MM.1S (cell line): ENCODE measurements around the gene ZNF331.

Experiments used
- DNase-seq: peaks from one replicate; pipeline ENCODE4 v3.0.0-alpha.2; 2015
- H2AFZ ChIP-seq: fragments of 300-600 bp; sonication (generic); 2 replicates; pipeline ENCODE4 v1.6.0; 2016; ENCODE audit warnings: antibody characterized with exemption, low read length
- H3F3A ChIP-seq: fragments of 300-600 bp; sonication (generic); 2 replicates; pipeline ENCODE4 v1.6.1; 2016; ENCODE audit warnings: mild to moderate bottlenecking, antibody characterized with exemption, low read length, moderate library complexity, mixed read lengths; ENCODE audit not compliant: insufficient read depth
- H3K27ac ChIP-seq: fragments of 300-600 bp; sonication (generic); 2 replicates; pipeline ENCODE4 v1.5.1; 2016; ENCODE audit warnings: mild to moderate bottlenecking, low read length
- H3K27me3 ChIP-seq: fragments of 300-600 bp; sonication (generic); replicated peaks from 2 replicates; pipeline ENCODE4 v1.6.0; 2016; ENCODE audit warnings: low read length; ENCODE audit not compliant: insufficient read depth
- H3K36me3 ChIP-seq: fragments of 300-600 bp; sonication (generic); replicated peaks from 2 replicates; pipeline ENCODE4 v1.6.1; 2016; ENCODE audit warnings: mild to moderate bottlenecking, low read length, mixed read lengths; ENCODE audit not compliant: insufficient read depth
- H3K4me1 ChIP-seq: fragments of 300-600 bp; sonication (generic); 2 replicates; pipeline ENCODE4 v1.6.1; 2016; ENCODE audit warnings: low read length, mixed read lengths
- H3K4me2 ChIP-seq: fragments of 300-600 bp; sonication (generic); 2 replicates; pipeline ENCODE4 v1.6.0; 2016; ENCODE audit warnings: low read depth, low read length
- H3K4me3 ChIP-seq: fragments of 300-600 bp; sonication (generic); 2 replicates; pipeline ENCODE4 v1.5.1; 2016; ENCODE audit warnings: low read length, mixed read lengths
- H3K79me2 ChIP-seq: fragments of 300-600 bp; sonication (generic); 2 replicates; pipeline ENCODE4 v1.6.1; 2016; ENCODE audit warnings: mixed run types, low read length, mixed read lengths
- H3K9ac ChIP-seq: fragments of 300-600 bp; sonication (generic); 2 replicates; pipeline ENCODE4 v1.6.1; 2016; ENCODE audit warnings: low read length, mixed read lengths
- H3K9me2 ChIP-seq: fragments of 300-600 bp; sonication (generic); replicated peaks from 2 replicates; pipeline ENCODE4 v1.6.1; 2016; ENCODE audit warnings: mild to moderate bottlenecking, low read length, mixed read lengths; ENCODE audit not compliant: insufficient read depth
- H3K9me3 ChIP-seq: fragments of 300-600 bp; sonication (generic); replicated peaks from 2 replicates; pipeline ENCODE4 v1.6.1; 2016; ENCODE audit warnings: mild to moderate bottlenecking, low read length, mixed read lengths; ENCODE audit not compliant: insufficient read depth
- H4K20me1 ChIP-seq: fragments of 300-600 bp; sonication (generic); 2 replicates; pipeline ENCODE4 v1.6.1; 2016; ENCODE audit warnings: mild to moderate bottlenecking, low read length, moderate library complexity, mixed read lengths; ENCODE audit not compliant: insufficient read depth
- EZH2 ChIP-seq: fragments of 300-600 bp; sonication (generic); optimal IDR thresholded peaks from 2 replicates; pipeline ENCODE3; 2017; ENCODE audit warnings: low read depth, mild to moderate bottlenecking, antibody characterized with exemption, low read length, mixed read lengths
- EZH2phosphoT487 ChIP-seq: fragments of 300-600 bp; sonication (generic); IDR thresholded peaks from 2 replicates; pipeline ENCODE4 v1.6.1; 2018; ENCODE audit warnings: antibody characterized with exemption, low read length
- TF ChIP-seq, protein P1 (sequence below): fragments of 300-600 bp; sonication (generic); IDR thresholded peaks from 2 replicates; pipeline ENCODE4 v1.5.1; 2016; ENCODE audit warnings: antibody characterized with exemption, low read length, mixed read lengths

Gene ZNF331

DNA sequence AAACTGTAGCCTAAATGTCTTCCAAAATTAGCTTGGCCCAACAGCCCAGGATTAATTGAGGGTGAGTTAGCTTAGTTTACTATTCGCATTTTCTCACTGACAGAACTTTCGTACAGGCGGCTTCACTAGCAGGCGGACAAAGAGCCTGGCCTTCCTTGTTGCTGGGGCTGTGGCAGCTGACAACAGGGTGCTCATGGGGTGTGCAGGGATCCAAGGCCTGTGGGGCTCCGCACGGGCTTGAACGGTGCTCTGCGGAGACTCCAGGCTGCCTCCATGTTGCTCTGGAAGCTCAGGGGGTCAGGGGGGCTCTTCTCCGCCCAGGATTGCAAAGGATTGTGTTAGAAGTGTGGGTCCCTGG lies 57.5 kb downstream of the ZNF331 start:
- no peaks in the 10 kb centered on the region for H3K4me1 ChIP-seq
- no peak overlapping the region for H2AFZ ChIP-seq
- H3K9me3 ChIP-seq = no peaks in the 10 kb centered on the region
- no peak overlapping the region for H3K4me3 ChIP-seq
- no peaks in the 10 kb centered on the region for H3K79me2 ChIP-seq
- no peak overlapping the region for H3K27ac ChIP-seq
- no peaks in the 10 kb centered on the region for H4K20me1 ChIP-seq
- H3K9ac ChIP-seq = no peak overlapping the region
- no peaks in the 10 kb centered on the region for H3K9me2 ChIP-seq
- no peaks in the 10 kb centered on the region for H3K36me3 ChIP-seq
- no peak overlapping the region for H3K4me2 ChIP-seq
- TF ChIP-seq EZH2phosphoT487 = no peak
- TF ChIP-seq, protein P1, sequence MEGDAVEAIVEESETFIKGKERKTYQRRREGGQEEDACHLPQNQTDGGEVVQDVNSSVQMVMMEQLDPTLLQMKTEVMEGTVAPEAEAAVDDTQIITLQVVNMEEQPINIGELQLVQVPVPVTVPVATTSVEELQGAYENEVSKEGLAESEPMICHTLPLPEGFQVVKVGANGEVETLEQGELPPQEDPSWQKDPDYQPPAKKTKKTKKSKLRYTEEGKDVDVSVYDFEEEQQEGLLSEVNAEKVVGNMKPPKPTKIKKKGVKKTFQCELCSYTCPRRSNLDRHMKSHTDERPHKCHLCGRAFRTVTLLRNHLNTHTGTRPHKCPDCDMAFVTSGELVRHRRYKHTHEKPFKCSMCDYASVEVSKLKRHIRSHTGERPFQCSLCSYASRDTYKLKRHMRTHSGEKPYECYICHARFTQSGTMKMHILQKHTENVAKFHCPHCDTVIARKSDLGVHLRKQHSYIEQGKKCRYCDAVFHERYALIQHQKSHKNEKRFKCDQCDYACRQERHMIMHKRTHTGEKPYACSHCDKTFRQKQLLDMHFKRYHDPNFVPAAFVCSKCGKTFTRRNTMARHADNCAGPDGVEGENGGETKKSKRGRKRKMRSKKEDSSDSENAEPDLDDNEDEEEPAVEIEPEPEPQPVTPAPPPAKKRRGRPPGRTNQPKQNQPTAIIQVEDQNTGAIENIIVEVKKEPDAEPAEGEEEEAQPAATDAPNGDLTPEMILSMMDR = no peak
- TF ChIP-seq EZH2 = no peak
- no peak for DNase-seq
- no peaks in the 10 kb centered on the region for H3F3A ChIP-seq
- no peaks in the 10 kb centered on the region for H3K27me3 ChIP-seq

DNA sequence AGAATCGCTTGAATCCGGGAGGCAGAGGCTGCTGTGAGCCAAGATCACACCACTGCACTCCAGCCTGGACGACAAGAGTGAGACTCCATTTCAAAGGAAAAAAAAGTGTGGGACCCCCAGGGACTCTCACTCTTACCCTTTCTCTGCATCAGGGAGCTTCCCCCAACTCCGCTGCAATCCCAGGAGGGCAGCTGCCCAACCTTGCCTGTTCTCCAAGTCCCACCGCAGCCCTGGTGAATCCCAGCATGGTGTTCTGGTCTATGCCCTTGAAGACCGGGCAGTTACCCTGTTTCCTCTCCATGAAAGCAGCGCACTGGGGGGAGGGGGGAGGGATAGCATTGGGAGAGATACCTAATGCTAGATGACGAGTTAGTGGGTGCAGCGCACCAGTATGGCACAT lies 58.1 kb downstream of the ZNF331 start:
- H2AFZ ChIP-seq = no peak overlapping the region
- TF ChIP-seq EZH2phosphoT487 (no peak), EZH2 (no peak)
- TF ChIP-seq, protein P1 = no peak
- no peaks in the 10 kb centered on the region for H3K27me3 ChIP-seq
- H3K4me3 ChIP-seq = no peak overlapping the region
- no peaks in the 10 kb centered on the region for H3K9me2 ChIP-seq
- DNase-seq = no peak
- no peak overlapping the region for H3K9ac ChIP-seq
- H4K20me1 ChIP-seq = no peaks in the 10 kb centered on the region
- H3K36me3 ChIP-seq = no peaks in the 10 kb centered on the region
- H3K4me2 ChIP-seq = no peak overlapping the region
- no peaks in the 10 kb centered on the region for H3K4me1 ChIP-seq
- no peak overlapping the region for H3K27ac ChIP-seq
- H3K79me2 ChIP-seq = no peaks in the 10 kb centered on the region
- H3K9me3 ChIP-seq = no peaks in the 10 kb centered on the region
- no peaks in the 10 kb centered on the region for H3F3A ChIP-seq

DNA sequence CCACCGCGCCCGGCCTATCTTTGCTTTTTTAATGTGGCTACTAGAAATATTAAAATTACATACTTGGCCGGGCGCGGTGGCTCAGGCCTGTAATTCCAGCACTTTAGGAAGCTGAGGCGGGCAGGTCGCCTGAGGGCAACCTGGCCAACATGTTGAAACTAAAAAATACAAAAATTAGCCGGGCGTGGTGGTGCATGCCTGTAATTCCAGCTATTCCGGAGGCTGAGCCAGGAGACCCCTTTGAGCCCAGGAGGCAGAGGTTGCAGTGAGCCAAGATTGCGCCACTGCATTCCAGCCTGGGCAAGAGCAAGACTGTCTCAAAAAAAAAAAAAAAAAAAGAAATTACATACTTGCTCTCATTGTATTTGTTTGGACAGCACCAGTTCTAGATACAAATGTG lies 59.1 kb downstream of the ZNF331 start:
- DNase-seq = no peak

More for the DNA sequence above, 59.1 kb downstream of the ZNF331 start:
- Histone ChIP-seq H3K27me3 (no peaks in the 10 kb centered on the region), H3K79me2 (no peaks in the 10 kb centered on the region), H3F3A (no peaks in the 10 kb centered on the region), H3K27ac (no peak overlapping the region), H3K36me3 (no peaks in the 10 kb centered on the region), H3K9ac (no peak overlapping the region), H3K9me2 (no peaks in the 10 kb centered on the region), H3K4me3 (no peak overlapping the region), H3K4me2 (no peak overlapping the region), H2AFZ (no peak overlapping the region), H3K4me1 (no peaks in the 10 kb centered on the region), H4K20me1 (no peaks in the 10 kb centered on the region), H3K9me3 (no peaks in the 10 kb centered on the region)
- TF ChIP-seq, protein P1 = no peak
- TF ChIP-seq EZH2phosphoT487 (no peak), EZH2 (no peak)
